GM23338 (cell line): ENCODE data around the gene FOXA1. TPM values are rescaled to one million over a fixed set of nuclear protein-coding genes. Genes with fewer than 3 reads are reported as not detected.

Source experiments
- ATAC-seq: fragments of 200-7000 bp; cut with Tn5 transposase; 3 replicates; pipeline ENCODE4 v1.9.1; 2020
- DNase-seq: peaks from one replicate; pipeline ENCODE4 v3.0.0-alpha.2; 2015; ENCODE audit warnings: low spot score
- H2AFZ ChIP-seq: fragments of 200-600 bp; sonication (generic); 2 replicates; pipeline ENCODE4 v1.8.0; 2016; ENCODE audit warnings: antibody characterized with exemption, mild to moderate bottlenecking, moderate library complexity
- H3F3A ChIP-seq: fragments of 200-600 bp; sonication (generic); replicated peaks from 2 replicates; pipeline ENCODE4 v1.8.0; 2017; ENCODE audit warnings: antibody characterized with exemption, mixed run types, low read depth
- H3K27ac ChIP-seq: fragments of 200-600 bp; sonication (generic); 2 replicates; pipeline ENCODE4 v1.6.1; 2016; ENCODE audit warnings: low read depth
- H3K27me3 ChIP-seq: fragments of 200-600 bp; sonication (generic); 2 replicates; pipeline ENCODE4 v1.8.0; 2016; ENCODE audit warnings: mild to moderate bottlenecking, mixed run types, moderate library complexity; ENCODE audit not compliant: insufficient read depth
- H3K36me3 ChIP-seq: fragments of 200-600 bp; sonication (generic); 2 replicates; pipeline ENCODE4 v1.8.0; 2016; ENCODE audit warnings: mild to moderate bottlenecking; ENCODE audit not compliant: insufficient read depth
- H3K4me1 ChIP-seq: fragments of 200-600 bp; sonication (generic); 2 replicates; pipeline ENCODE4 v1.8.0; 2016; ENCODE audit warnings: mild to moderate bottlenecking, moderate library complexity; ENCODE audit not compliant: insufficient read depth
- H3K4me2 ChIP-seq: fragments of 200-600 bp; sonication (generic); 2 replicates; pipeline ENCODE4 v1.7.1; 2017; ENCODE audit warnings: mixed run types
- H3K4me3 ChIP-seq: fragments of 200-600 bp; sonication (generic); 2 replicates; pipeline ENCODE4 v1.6.1; 2016; ENCODE audit warnings: mixed run types
- H3K79me2 ChIP-seq: fragments of 200-600 bp; sonication (generic); replicated peaks from 2 replicates; pipeline ENCODE4 v1.8.0; 2017; ENCODE audit warnings: mild to moderate bottlenecking; ENCODE audit not compliant: insufficient read depth
- H3K9me2 ChIP-seq: fragments of 200-600 bp; sonication (generic); 2 replicates; pipeline ENCODE4 v1.8.0; 2017; ENCODE audit not compliant: insufficient read depth
- H4K20me1 ChIP-seq: fragments of 200-600 bp; sonication (generic); replicated peaks from 2 replicates; pipeline ENCODE4 v1.8.0; 2017; ENCODE audit warnings: mild to moderate bottlenecking; ENCODE audit not compliant: insufficient read depth
- H3K27ac Mint-ChIP-seq: 2 replicates; pipeline ENCODE4 v1.8.0; 2020; ENCODE audit warnings: inconsistent platforms, mild to moderate bottlenecking, moderate library complexity, mixed read lengths
- H3K27me3 Mint-ChIP-seq: 3 replicates; pipeline ENCODE4 v1.8.0; 2022; ENCODE audit warnings: low read depth, mild to moderate bottlenecking, moderate library complexity, mixed read lengths, inconsistent platforms; ENCODE audit not compliant: insufficient read depth, poor library complexity
- H3K36me3 Mint-ChIP-seq: 3 replicates; pipeline ENCODE4 v1.8.0; 2021; ENCODE audit warnings: low read depth, mild to moderate bottlenecking, inconsistent platforms, moderate library complexity, mixed read lengths
- H3K4me1 Mint-ChIP-seq: 3 replicates; pipeline ENCODE4 v1.8.0; 2020; ENCODE audit warnings: mild to moderate bottlenecking, inconsistent platforms, mixed read lengths
- H3K4me3 Mint-ChIP-seq: 3 replicates; pipeline ENCODE4 v1.8.0; 2021; ENCODE audit warnings: moderate library complexity, mild to moderate bottlenecking, inconsistent platforms, mixed read lengths
- H3K9me3 Mint-ChIP-seq: 3 replicates; pipeline ENCODE4 v1.8.0; 2020; ENCODE audit warnings: moderate library complexity, mild to moderate bottlenecking, inconsistent platforms, mixed read lengths
- CTCF ChIP-seq, 2 experiments: fragments of 200-600 bp in 1 of 2; sonication (generic) in 1 of 2; conservative IDR thresholded peaks; 2 replicates each; pipeline versions ENCODE4 v1.5.1 to v1.6.1; 2016 to 2017; ENCODE audit warnings: antibody characterized with exemption in 2 of 2, low read depth in 2 of 2, mild to moderate bottlenecking in 2 of 2, moderate library complexity in 1 of 2
- ETS1 ChIP-seq: IDR thresholded peaks from 2 replicates; pipeline ENCODE4 v1.6.1; 2016; ENCODE audit warnings: antibody characterized with exemption
- EZH2 ChIP-seq: fragments of 200-600 bp; sonication (generic); IDR thresholded peaks from one replicate; pipeline ENCODE4 v1.8.0; 2017; ENCODE audit warnings: antibody characterized with exemption, mild to moderate bottlenecking, low read depth; ENCODE audit not compliant: unreplicated experiment
- JUNB ChIP-seq: IDR thresholded peaks from one replicate; pipeline ENCODE4 v1.6.1; 2016; ENCODE audit warnings: antibody characterized with exemption; ENCODE audit not compliant: unreplicated experiment
- NANOG ChIP-seq: IDR thresholded peaks from 2 replicates; pipeline ENCODE4 v1.6.1; 2016; ENCODE audit warnings: antibody characterized with exemption, borderline replicate concordance
- REST ChIP-seq: IDR thresholded peaks from one replicate; pipeline ENCODE4 v1.6.1; 2018; ENCODE audit warnings: antibody characterized with exemption; ENCODE audit not compliant: unreplicated experiment
- STAT1 ChIP-seq: IDR thresholded peaks from one replicate; pipeline ENCODE4 v1.6.1; 2016; ENCODE audit warnings: antibody characterized with exemption; ENCODE audit not compliant: unreplicated experiment
- ZNF331 ChIP-seq: fragments of 250-450 bp; sonication (Bioruptor Pico); IDR thresholded peaks from 2 replicates; pipeline ENCODE4 v1.5.0; 2020; ENCODE audit warnings: low read depth, mild to moderate bottlenecking, moderate library complexity
- polyA plus RNA-seq: library from polyadenylated mRNA; unstranded; fragments of >200 nt; fragmentation: Nextera tagmentation; extraction: Ambion mirVana; gene quantifications from 2 replicates; pipeline ENCODE4 v1.2.1, GENCODE V29; 2016
- total RNA-seq: library from RNA; depleted of rRNA; stranded (reverse); fragments of >200 nt; shearing (Covaris generic); gene quantifications from 2 replicates; pipeline ENCODE4 v1.2.3, GENCODE V29; 2014

Gene FOXA1
- total and polyA plus RNA-seq, 2 experiments from 2014 or later, result not detected

- peak overlapping the region; percentile 69; the same call in 1 of the 2 replicates for H2AFZ ChIP-seq
- peaks cover 53% of the 10 kb centered on the region for H3K4me1 ChIP-seq
- H3K9me2 ChIP-seq, result no peaks in the 10 kb centered on the region
- peak; percentile 70 for DNase-seq
- H3K36me3 Mint-ChIP-seq, result no peaks in the 10 kb centered on the region; the same call in 2 of the 3 replicates
- peaks cover 99% of the 10 kb centered on the region for H3K27me3 ChIP-seq
- peaks cover 90% of the 10 kb centered on the region for H3K27me3 Mint-ChIP-seq
- peak; percentile 13 for ATAC-seq
- no peaks in the 10 kb centered on the region for H3K36me3 ChIP-seq
- peaks cover 55% of the 10 kb centered on the region for H3K4me1 Mint-ChIP-seq
- H3K4me2 ChIP-seq, result peak overlapping the region; percentile 80
- H3K27ac Mint-ChIP-seq, result no peak overlapping the region
- peaks cover 37% of the 10 kb centered on the region for H4K20me1 ChIP-seq
- TF ChIP-seq NANOG (no peak), ETS1 (no peak), EZH2 (peak; percentile 82), STAT1 (no peak), REST (no peak), ZNF331 (no peak)
- peak overlapping the region; percentile 49 for H3K4me3 ChIP-seq
- H3K79me2 ChIP-seq, result no peaks in the 10 kb centered on the region
- H3F3A ChIP-seq, result peaks cover 14% of the 10 kb centered on the region
- peak overlapping the region; percentile 60 for H3K4me3 Mint-ChIP-seq
- H3K9me3 Mint-ChIP-seq, result no peaks in the 10 kb centered on the region; the same call in 2 of the 3 replicates
- H3K27ac ChIP-seq, result no peak overlapping the region
Measured at GRCh38 chr14:37591941-37592481, 3.0 kb downstream of the FOXA1 start.

GRCh38 chr14:37591311-37591940 is 3.6 kb downstream of the FOXA1 start:
- peaks cover 53% of the 10 kb centered on the region for H3K4me1 ChIP-seq
- DNase-seq, result peak; percentile 83
- peaks cover 55% of the 10 kb centered on the region for H3K4me1 Mint-ChIP-seq
- TF ChIP-seq CTCF (conservative IDR thresholded peaks at IDR 0.05; ENCODE audit: low read depth in 2 of 2) (peak; percentile 59 to 79), JUNB (no peak), ZNF331 (no peak), STAT1 (no peak)

More at GRCh38 chr14:37591311-37591940, 3.6 kb downstream of the FOXA1 start:
- H3K36me3 Mint-ChIP-seq, result no peaks in the 10 kb centered on the region; the same call in 2 of the 3 replicates
- Histone ChIP-seq H3K4me2 (peak overlapping the region; percentile 80), H3K36me3 (no peaks in the 10 kb centered on the region), H3K27me3 (peaks cover 99% of the 10 kb centered on the region), H3K27ac (no peak overlapping the region), H3K9me2 (no peaks in the 10 kb centered on the region), H2AFZ (0 out of 2 replicates have a peak overlapping the region, but pooled peaks have one; percentile 69), H3K4me3 (peak overlapping the region; percentile 49), H4K20me1 (peaks cover 31% of the 10 kb centered on the region), H3F3A (peaks cover 12% of the 10 kb centered on the region), H3K79me2 (no peaks in the 10 kb centered on the region)
- peak overlapping the region; percentile 65 for H3K4me3 Mint-ChIP-seq
- no peaks in the 10 kb centered on the region; the same call in 2 of the 3 replicates for H3K9me3 Mint-ChIP-seq
- peak; percentile 70 for ATAC-seq
- H3K27me3 Mint-ChIP-seq, result peaks cover 90% of the 10 kb centered on the region
- no peak overlapping the region for H3K27ac Mint-ChIP-seq
